GM19193 (cell line): ENCODE data around the gene TIMMDC1.

ENCODE experiments used
- POLR2A ChIP-seq: IDR thresholded peaks from 4 replicates; pipeline ENCODE4 v1.6.1; 2011; ENCODE audit not compliant: insufficient read depth, insufficient read length; ENCODE audit errors: extremely low read depth

TIMMDC1 gene, protein sequence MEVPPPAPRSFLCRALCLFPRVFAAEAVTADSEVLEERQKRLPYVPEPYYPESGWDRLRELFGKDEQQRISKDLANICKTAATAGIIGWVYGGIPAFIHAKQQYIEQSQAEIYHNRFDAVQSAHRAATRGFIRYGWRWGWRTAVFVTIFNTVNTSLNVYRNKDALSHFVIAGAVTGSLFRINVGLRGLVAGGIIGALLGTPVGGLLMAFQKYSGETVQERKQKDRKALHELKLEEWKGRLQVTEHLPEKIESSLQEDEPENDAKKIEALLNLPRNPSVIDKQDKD

DNA sequence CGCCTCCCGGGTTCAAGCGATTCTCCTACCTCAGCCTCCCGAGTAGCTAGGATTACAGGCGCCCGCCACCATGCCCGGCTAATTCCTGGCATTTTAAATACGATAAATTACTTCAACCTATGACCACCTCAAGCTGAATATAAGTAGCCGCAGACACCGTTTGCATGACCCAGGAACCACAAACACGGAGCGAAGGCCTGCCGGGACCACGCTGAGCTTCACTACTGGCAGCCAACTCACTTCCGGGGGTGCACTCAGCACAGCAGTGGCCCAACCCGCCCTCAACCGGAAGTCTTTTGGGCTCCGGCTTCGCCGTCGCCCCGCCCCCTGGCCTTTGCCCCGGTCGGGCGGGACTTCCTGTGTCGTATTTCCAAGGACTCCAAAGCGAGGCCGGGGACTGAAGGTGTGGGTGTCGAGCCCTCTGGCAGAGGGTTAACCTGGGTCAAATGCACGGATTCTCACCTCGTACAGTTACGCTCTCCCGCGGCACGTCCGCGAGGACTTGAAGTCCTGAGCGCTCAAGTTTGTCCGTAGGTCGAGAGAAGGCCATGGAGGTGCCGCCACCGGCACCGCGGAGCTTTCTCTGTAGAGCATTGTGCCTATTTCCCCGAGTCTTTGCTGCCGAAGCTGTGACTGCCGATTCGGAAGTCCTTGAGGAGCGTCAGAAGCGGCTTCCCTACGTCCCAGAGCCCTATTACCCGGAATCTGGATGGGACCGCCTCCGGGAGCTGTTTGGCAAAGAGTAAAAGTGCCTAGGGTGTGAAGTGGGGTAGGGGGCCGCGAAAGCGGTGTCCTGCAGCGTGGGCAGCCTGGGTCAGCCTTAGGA lies at the start of gene TIMMDC1:
Gene TIMMDC1, plus strand, starts transcription at position 362 of the 826 bp plus-strand sequence. Its CDS starts 187 bp downstream, at position 549.
- TF ChIP-seq POLR2A, result peak; percentile 94

DNA sequence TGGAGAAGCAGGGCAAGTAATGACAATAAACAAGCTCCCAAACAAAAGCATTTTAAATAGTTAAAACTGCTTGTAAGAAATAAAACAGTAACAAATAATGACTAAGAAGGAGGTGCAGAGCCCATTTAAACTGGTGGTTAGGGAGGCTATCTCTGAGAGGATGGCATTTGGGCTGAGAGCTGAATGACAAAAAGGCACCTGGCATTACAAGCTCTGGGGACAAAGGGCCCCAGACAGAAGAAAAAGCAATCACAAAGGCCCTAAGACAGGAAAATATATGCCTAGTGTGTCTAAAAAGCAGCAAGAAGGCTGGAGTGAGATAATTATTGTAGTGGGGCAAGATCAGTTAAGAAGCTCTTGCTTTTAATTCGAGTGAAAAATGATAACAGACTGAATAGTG lies 44.5 kb upstream of the TIMMDC1 start:
- no peak for TF ChIP-seq POLR2A

DNA sequence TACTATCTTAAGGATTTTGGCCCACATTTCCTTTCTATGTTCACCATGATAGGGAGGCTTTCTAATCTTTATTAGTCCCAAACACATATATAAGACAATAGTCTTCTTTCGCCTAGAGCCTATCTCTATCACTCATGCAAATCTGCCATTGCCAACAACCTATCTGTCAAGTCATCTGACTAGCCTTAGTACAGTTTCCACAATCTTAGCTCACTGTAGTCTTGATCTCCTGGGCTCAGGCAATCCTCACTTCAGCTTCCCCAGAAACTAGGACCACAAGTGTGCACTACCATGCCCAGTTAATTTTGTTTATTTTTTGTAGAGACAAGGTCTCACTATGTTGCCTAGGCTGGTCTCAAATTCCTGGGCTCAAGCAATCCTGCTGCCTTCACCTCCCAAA lies 41.9 kb upstream of the TIMMDC1 start:
- no peak for TF ChIP-seq POLR2A

DNA sequence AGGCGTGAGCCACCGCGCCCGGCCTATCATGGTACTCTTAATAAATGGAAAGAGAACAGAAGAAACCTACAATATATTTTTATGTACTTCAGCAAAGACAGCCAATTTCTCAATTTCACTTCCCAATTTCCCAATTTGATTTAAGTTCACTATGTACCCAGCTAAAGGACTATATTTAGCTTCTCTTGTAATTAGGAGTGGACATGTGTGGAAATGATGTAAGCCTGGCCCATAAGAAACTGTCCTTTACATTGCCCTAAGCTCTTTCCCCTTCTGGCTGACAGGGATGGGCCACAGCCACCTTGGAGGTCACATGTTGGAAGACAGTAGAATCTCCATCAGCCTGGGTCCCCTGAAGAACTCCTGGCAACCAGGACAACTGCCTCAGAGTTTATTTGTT lies 41.1 kb upstream of the TIMMDC1 start:
- TF ChIP-seq POLR2A, result no peak

DNA sequence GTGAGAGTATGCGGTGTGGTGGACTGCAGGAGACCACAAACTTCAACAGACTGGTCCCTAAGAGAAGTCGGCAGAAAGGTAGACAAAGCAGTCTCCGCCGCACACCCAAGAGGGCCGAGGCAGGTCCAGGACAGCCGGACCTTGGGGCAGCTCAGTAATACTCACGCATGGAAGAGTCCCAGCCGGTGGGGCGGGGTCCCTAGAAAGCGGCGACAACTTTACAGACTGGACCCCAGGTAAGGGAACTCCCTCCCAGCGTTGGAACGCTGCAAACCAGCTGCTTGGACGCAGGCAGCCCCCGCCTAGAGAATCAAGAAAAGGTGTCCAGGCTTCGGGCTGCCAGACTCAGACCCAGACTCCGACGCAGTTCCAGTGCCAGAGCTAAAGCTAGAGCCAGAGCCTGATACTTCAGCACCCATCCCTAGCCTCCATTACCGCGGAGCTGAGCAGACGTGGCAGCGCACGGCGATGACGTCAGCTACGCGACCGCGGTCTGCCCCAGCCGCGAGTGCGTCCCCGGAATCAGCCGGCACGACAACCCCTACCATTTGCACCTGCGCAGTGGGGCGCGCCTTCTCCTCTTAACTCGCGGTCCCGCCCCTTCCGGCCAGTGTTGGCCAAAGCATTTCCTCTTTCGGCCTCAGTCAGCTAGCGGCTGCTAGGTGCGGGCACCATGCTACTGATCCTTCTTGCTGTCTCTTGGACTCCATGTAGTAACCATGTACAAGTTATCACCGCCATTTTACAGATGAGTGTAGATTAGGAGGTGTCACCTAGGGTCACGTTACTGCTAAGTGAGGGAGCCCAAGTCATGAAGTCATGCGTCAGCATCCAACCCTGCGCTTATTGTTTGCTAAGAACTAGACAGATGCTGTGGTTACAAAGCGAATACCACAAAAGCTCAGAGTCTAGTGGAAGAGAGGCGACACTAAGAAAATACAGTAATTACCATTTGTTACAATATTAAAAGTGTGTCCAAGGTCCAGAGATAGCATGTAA lies 34.9 kb upstream of the TIMMDC1 start, which contains the start of gene TMEM39A:
Gene TMEM39A, minus strand, starts transcription at position 445 of the 999 bp plus-strand sequence. CDS start 1,541 bp downstream, outside the sequence.
- peak; percentile 98 for TF ChIP-seq POLR2A

DNA sequence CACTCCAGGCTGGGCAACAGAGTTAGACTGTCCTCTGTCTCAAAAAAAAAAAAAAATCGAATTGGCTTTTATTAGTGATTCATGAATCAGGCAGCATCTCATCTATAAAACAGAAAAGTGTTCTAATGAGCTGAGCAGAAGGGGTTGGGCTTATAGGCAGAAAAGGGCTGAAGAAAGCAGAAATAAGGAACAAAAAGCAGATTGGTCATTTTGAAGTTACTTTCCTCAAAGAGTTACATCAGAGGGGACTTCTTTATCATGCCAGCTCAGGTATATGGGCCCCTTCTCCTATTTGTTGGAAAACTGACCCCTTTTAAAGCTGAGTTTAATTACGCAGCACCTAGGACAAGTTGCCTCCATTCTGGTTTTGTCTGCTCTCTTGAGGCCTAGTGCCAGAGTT lies 30.3 kb upstream of the TIMMDC1 start:
- no peak for TF ChIP-seq POLR2A

DNA sequence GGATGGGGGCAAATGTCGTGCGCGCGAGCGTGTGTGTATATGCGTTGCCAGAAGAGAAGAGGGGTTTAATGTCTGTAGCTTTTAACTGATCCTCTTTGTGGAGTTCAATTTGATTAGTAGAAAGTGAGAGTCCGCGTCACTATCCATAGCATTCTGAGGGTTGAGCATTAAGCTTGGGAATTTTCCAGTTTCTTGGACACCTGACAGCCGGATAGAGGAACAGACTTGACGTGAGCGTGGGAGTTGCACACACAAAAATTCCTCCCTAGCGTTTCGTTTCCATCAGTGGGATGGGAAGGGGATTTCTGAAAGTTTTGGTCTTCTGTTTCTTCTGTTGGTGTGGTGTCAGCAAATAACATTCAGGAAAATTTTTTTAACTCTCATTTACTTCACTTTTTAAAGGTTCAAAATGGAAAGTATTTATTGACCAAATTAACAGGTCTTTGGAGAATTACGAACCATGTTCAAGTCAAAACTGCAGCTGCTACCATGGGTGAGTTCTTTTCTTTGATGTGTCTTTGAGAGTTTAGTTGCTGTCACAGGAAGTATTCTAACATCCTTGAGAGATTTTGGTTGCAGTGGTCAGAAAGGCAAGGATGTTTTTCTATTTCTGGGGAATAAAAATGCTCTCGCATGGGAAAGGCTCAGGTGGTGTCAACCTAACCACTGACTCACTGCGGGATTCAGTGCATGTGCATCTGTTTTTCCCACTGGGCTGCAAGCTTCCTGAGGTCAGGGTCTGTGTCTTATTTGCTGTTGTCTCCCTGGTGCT lies 28.7 kb upstream of the TIMMDC1 start:
- no peak for TF ChIP-seq POLR2A

DNA sequence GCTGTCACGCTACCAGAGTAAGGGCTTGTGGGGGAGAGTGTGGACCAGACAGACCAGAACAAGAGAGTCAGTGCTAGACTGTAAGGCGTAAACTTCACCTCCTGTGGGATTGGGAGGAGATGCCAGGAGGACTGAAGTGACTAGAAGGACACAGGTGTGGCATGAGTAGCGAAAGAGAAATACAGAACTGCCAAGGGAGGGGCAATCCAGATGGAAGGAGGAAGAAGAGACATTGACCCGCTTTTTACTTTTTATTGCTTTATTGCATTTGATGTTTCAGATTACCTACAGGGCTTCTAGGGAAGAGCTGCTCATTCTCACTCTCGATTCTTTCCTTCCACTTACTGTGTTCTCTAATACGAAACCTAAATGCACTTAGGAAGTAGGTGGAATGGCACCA lies 27.5 kb upstream of the TIMMDC1 start:
- TF ChIP-seq POLR2A, result no peak

DNA sequence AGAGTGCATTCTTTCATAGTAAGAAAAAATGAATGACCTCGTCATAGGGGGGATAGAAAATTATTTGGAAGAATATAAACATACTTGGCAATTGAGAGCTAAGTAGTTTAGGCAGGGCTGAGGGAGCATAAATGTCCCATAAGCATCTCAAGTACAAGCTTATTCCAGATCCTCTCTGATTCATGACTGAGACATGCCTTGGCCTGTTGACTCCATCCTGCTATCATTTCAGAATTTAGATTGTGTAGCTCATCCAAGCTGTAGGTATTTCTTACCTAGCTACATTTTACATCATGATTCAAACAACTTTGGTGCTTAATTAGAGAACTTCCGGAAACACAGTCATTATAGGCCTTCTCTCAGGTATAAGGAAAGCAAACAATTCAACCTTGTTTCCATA lies 17.3 kb upstream of the TIMMDC1 start:
- no peak for TF ChIP-seq POLR2A

DNA sequence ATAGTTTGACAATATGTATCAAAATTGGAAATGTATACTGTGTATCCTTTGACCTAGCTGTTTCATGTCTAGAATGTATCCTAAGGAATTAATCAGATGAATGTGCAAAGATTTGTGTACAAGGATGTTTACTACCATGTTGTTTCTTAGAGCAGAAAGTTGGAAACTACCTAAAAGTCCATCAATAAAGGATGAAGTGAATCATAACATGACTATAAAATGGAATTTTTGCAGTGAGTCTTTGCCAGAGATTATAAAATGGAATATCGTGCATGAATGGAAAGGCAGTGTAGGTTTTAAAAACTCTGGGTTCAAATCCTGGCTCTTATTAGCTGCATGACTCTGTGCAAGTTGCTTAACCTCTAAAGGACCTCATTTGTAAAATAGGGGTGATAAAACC lies 15.2 kb upstream of the TIMMDC1 start:
- TF ChIP-seq POLR2A, result no peak

DNA sequence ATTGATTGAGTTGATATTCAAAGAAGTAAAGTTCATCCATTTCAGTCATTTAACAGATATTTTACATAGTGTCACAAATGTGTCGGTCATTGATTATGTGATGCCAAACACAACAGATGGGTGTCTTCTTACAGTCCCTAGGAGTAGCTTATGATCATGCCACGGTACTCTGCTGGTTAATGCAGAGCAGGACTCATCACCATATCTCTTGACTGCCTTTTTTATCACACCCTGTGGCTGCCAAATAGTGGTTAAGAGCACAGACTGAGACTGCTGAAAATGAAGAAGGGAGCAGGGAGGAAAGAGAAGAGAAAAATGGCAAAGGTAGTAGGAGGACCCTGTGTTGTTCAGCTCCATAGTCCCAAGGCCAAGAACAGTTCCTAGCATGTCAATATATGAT lies 12.8 kb upstream of the TIMMDC1 start:
- TF ChIP-seq POLR2A, result no peak

DNA sequence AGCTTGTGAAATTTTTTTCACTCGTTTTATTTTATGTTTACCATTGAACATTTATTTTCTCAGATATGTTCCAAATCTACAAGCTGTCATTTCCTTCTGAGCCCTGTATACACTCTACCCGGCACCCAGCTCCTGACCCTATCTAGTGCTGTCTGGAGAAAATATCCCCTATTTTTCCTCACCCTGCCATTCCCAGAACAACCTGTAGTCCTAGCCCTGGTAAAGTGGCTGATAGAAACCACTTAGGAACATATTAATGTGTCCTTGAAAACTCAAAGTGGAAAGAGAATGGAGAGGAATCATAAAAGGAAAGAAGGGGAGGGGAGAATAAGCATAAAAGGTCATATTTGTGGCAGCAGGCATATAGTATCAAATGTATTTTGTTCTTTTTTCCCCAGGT lies 8.2 kb upstream of the TIMMDC1 start:
- TF ChIP-seq POLR2A, result no peak

DNA sequence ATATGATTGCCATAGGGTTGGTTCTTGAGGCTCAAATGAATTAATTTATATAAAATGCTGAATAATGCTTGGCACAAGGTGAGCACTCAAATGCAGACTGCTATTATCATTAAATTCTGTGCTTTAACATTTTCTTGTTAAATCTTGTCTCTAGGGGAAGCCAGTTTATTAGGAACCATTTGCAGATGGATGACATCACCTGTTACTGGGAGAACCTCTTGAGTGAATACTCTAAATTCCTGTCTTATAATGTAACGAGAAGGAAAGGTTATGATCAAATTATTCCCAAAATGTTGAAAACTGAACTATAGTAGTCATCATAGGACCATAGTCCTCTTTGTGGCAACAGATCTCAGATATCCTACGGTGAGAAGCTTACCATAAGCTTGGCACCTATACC lies 6.2 kb upstream of the TIMMDC1 start:
- TF ChIP-seq POLR2A, result no peak

DNA sequence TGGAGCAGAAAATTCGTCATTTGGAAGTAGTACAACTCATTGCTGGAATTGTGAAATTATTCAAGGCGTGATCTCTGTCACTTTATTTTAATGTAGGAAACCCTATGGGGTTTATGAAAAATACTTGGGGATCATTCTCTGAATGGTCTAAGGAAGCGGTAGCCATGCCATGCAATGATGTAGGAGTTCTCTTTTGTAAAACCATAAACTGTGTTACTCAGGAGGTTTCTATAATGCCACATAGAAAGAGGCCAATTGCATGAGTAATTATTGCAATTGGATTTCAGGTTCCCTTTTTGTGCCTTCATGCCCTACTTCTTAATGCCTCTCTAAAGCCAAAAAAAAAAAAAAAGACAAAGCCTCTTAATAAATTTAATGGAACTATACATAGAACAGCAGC lies 5.5 kb upstream of the TIMMDC1 start:
- no peak for TF ChIP-seq POLR2A
